ENCODE results near the gene RASSF3. TPM values are rescaled to one million over a fixed set of nuclear protein-coding genes. Genes with fewer than 3 reads are reported as not detected.
A peak's percentile ranks its signal among the peaks of the same experiment; 100 is the strongest.

The RASSF3 gene
- total RNA-seq, 1 experiment from 2014 or later: 13.4 TPM

DNA sequence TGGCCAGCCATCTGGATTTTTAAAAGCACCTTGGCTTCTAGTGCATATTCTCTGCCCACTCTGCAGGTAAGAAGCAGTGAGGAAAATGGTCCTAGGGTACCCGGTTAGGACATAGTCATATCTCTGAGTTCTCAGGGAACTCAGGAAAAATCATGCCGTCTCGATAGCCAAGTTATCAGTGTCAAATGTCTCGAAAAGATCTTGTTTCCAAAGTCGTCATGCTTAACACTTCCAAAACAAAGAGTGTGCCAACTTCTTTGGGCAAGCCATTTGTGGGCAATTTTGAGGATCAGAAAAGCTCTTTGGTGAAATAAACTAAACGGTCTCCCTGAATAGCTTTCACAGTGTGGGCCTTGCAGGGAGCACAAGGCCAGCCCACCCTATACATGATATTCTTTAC, 39.2 kb downstream of the RASSF3 start:
- no peaks in the 10 kb centered on the region for H3K36me3 ChIP-seq (ENCODE audit: low read depth, low read length)
- no peak overlapping the region for H3K27ac ChIP-seq (ENCODE audit: low read length)
- H3K9me2 ChIP-seq (replicated peaks; ENCODE audit: low read length): no peaks in the 10 kb centered on the region
- no peak overlapping the region for H3K4me2 ChIP-seq (ENCODE audit: low read length)
- intact Hi-C loops (cut with micrococcal nuclease): no loop called here
- H3K79me2 ChIP-seq (ENCODE audit: low read length): peaks cover 36% of the 10 kb centered on the region
- no peak for ATAC-seq
- H3K9ac ChIP-seq (ENCODE audit: low read length): no peak overlapping the region
- POLR2A ChIA-PET (ENCODE audit: unreplicated experiment): no interaction called here
- CTCF ChIA-PET: no interaction called here
- TF ChIP-seq EZH2phosphoT487 (IDR thresholded peaks at IDR 0.05; ENCODE audit: borderline replicate concordance, low read length) (no peak), EZH2 (IDR thresholded peaks at IDR 0.05; ENCODE audit: low read length, unreplicated experiment) (no peak)
- TF ChIP-seq, protein P1, sequence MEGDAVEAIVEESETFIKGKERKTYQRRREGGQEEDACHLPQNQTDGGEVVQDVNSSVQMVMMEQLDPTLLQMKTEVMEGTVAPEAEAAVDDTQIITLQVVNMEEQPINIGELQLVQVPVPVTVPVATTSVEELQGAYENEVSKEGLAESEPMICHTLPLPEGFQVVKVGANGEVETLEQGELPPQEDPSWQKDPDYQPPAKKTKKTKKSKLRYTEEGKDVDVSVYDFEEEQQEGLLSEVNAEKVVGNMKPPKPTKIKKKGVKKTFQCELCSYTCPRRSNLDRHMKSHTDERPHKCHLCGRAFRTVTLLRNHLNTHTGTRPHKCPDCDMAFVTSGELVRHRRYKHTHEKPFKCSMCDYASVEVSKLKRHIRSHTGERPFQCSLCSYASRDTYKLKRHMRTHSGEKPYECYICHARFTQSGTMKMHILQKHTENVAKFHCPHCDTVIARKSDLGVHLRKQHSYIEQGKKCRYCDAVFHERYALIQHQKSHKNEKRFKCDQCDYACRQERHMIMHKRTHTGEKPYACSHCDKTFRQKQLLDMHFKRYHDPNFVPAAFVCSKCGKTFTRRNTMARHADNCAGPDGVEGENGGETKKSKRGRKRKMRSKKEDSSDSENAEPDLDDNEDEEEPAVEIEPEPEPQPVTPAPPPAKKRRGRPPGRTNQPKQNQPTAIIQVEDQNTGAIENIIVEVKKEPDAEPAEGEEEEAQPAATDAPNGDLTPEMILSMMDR (conservative IDR thresholded peaks at IDR 0.05; ENCODE audit: low read depth, low read length): no peak
- no peaks in the 10 kb centered on the region for H3K27me3 ChIP-seq (ENCODE audit: low read length)
- H3K9me3 ChIP-seq (ENCODE audit: low read length): no peaks in the 10 kb centered on the region
- no TSS peak for BruUV-seq (replicated peaks)
- no peak overlapping the region for H2AFZ ChIP-seq (ENCODE audit: low read length)
- no peaks in the 10 kb centered on the region for H3F3A ChIP-seq (ENCODE audit: low read length, unreplicated experiment)
- no peak overlapping the region for H3K4me3 ChIP-seq (ENCODE audit: low read length)
- DNase-seq: no peak
- H3K4me1 ChIP-seq (ENCODE audit: insufficient read depth, low read length): peaks cover 17% of the 10 kb centered on the region
- H4K20me1 ChIP-seq (ENCODE audit: low read length): peaks cover 3% of the 10 kb centered on the region; the same call in 1 of the 2 replicates

DNA sequence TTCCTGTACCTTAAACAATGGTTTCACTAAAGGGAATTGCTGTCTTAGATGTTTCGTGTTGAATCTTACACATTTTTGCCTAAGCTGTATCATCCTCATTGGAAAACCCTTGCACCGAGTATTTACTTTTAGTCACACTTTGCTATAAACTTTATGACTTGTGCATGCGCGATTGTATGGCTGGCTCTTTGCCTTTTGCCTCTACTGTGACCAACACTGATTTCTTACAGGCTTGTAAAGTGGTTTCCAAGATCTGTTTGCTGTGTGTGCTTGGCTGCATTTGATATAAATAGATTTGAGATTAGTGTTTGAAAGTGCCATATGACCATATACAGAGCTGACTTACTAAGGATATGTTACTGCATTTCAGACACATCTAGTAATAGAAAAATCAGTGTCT, 40.5 kb downstream of the RASSF3 start:
- H3K27ac ChIP-seq (ENCODE audit: low read length): peak overlapping the region; percentile 78
- no peak overlapping the region for H3K4me3 ChIP-seq (ENCODE audit: low read length)
- no TSS peak for BruUV-seq (replicated peaks)
- no peaks in the 10 kb centered on the region for H3K36me3 ChIP-seq (ENCODE audit: low read depth, low read length)
- H3K9me3 ChIP-seq (ENCODE audit: low read length): no peaks in the 10 kb centered on the region
- POLR2A ChIA-PET (ENCODE audit: unreplicated experiment): interaction anchor here (0.5 kb wide), 1 partner anchor 35 kb away, joined by 3 read pairs; no protein-coding TSS in a partner anchor
- DNase-seq (peak; percentile 97), ATAC-seq (peak; percentile 94)
- no peaks in the 10 kb centered on the region for H3K27me3 ChIP-seq (ENCODE audit: low read length)
- CTCF ChIA-PET: interaction anchor here (0.6 to 1.0 kb wide), 3 partner anchors 19 to 43 kb away, joined by 3 read pairs; no protein-coding TSS in a partner anchor
- intact Hi-C loops (cut with micrococcal nuclease): loop anchor here (1.0 to 2.0 kb wide), 4 partner anchors 24 to 50 kb away; no protein-coding TSS in a partner anchor
- H3K4me2 ChIP-seq (ENCODE audit: low read length): peak overlapping the region; percentile 52
- H4K20me1 ChIP-seq (ENCODE audit: low read length): peaks cover 3% of the 10 kb centered on the region; the same call in 1 of the 2 replicates
- H3K9ac ChIP-seq (ENCODE audit: low read length): peak overlapping the region; percentile 17; the same call in 1 of the 2 replicates
- H3F3A ChIP-seq (ENCODE audit: low read length, unreplicated experiment): no peaks in the 10 kb centered on the region
- no peak overlapping the region for H2AFZ ChIP-seq (ENCODE audit: low read length)
- peaks cover 39% of the 10 kb centered on the region for H3K79me2 ChIP-seq (ENCODE audit: low read length)
- peaks cover 17% of the 10 kb centered on the region for H3K4me1 ChIP-seq (ENCODE audit: insufficient read depth, low read length)
- no peaks in the 10 kb centered on the region for H3K9me2 ChIP-seq (replicated peaks; ENCODE audit: low read length)
- TF ChIP-seq EZH2phosphoT487 (IDR thresholded peaks at IDR 0.05; ENCODE audit: borderline replicate concordance, low read length) (no peak), EZH2 (IDR thresholded peaks at IDR 0.05; ENCODE audit: low read length, unreplicated experiment) (no peak)
- TF ChIP-seq, protein P1 (conservative IDR thresholded peaks at IDR 0.05; ENCODE audit: low read depth, low read length): no peak

DNA sequence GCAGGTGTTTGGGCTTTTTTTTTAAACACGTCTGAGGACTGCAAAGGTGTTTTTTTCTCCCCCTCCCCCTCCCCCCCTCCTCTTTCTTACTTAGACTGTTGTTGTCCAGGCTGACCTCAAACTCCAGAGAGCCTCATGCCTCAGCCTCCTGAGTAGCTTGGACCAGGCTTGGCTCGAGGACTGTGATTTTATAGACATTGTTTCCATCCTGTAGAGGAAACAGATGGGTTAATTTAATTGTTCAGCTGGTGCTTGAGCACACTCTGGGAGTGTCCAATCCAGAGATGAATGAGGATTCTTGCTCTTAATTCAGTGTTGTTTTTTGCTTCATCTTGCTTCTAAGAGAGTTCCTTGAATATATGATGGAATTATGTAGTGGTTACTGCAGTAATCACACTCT, 42.1 kb downstream of the RASSF3 start:
- ATAC-seq (no peak), DNase-seq (no peak)
- Histone ChIP-seq H3K9me2 (replicated peaks; ENCODE audit: low read length) (no peaks in the 10 kb centered on the region), H3K4me3 (ENCODE audit: low read length) (no peak overlapping the region), H3F3A (ENCODE audit: low read length, unreplicated experiment) (no peaks in the 10 kb centered on the region), H3K79me2 (ENCODE audit: low read length) (peaks cover 39% of the 10 kb centered on the region), H3K9ac (ENCODE audit: low read length) (no peak overlapping the region), H2AFZ (ENCODE audit: low read length) (no peak overlapping the region), H3K9me3 (ENCODE audit: low read length) (no peaks in the 10 kb centered on the region), H4K20me1 (ENCODE audit: low read length) (peaks cover 3% of the 10 kb centered on the region; the same call in 1 of the 2 replicates), H3K27me3 (ENCODE audit: low read length) (no peaks in the 10 kb centered on the region), H3K36me3 (ENCODE audit: low read depth, low read length) (no peaks in the 10 kb centered on the region), H3K27ac (ENCODE audit: low read length) (no peak overlapping the region), H3K4me2 (ENCODE audit: low read length) (no peak overlapping the region), H3K4me1 (ENCODE audit: insufficient read depth, low read length) (peaks cover 17% of the 10 kb centered on the region)
- no TSS peak for BruUV-seq (replicated peaks)
- CTCF ChIA-PET: no interaction called here
- POLR2A ChIA-PET (ENCODE audit: unreplicated experiment): no interaction called here
- intact Hi-C loops (cut with micrococcal nuclease): no loop called here
- no peak for TF ChIP-seq EZH2phosphoT487 (IDR thresholded peaks at IDR 0.05; ENCODE audit: borderline replicate concordance, low read length)
- TF ChIP-seq, protein P1 (conservative IDR thresholded peaks at IDR 0.05; ENCODE audit: low read depth, low read length): no peak
- no peak for TF ChIP-seq EZH2 (IDR thresholded peaks at IDR 0.05; ENCODE audit: low read length, unreplicated experiment)
